GM18519 (cell line): ENCODE results near the gene PMIS2.

ENCODE experiments used
- ATAC-seq: cut with Tn5 transposase; IDR thresholded peaks from one replicate; pipeline ENCODE4 v1.9.1; 2021; ENCODE audit warnings: mild to moderate bottlenecking, moderate library complexity; ENCODE audit not compliant: unreplicated experiment, low FRiP score

PMIS2 gene

DNA sequence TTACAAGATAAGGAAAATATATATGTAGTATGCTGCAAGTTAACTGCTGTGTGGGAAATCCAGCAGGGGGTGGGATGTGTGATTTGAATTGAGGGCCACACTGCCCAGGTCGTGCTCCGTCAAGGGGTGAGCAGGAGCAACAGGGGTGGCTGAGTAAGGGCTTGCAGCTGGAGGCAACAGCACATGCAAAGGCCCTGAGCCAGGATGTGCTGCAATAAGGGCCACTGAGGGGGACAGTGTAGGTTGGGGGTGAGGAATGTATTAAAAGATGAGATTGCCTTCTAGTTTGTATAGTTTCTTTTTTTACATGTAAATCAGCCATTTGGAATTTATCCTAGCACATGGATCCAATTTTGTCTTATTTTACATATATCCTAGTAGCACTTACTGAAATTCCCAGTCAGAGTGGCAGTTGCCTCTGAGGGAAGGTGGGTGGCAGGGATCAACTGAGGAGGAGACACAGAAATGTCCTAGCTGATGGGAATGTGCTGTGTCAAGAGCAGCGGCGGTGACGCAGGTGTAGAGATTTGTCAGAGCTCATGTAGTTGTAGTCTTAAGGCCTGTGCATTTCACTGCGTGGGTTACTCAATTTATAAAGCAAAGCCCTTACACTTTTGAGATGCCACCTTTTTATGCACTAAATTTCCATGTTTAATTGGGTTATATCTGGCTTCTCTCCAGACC is 37.5 kb downstream of the PMIS2 start:
- no peak for ATAC-seq

DNA sequence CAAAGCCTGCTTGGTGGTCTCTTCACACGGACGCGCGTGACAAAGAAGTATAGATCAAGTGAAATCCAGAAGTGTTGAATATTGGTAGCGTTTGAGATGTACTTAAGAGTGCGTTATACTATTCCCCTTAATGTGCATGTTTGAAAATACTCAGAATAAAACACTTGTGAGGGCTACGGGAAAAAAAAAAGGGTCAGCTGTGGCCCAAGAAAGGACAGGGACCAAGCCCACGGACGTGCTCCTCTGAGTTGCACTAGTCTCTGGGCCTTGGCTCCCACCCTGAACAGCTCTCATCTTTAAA is 42.2 kb downstream of the PMIS2 start:
- no peak for ATAC-seq

DNA sequence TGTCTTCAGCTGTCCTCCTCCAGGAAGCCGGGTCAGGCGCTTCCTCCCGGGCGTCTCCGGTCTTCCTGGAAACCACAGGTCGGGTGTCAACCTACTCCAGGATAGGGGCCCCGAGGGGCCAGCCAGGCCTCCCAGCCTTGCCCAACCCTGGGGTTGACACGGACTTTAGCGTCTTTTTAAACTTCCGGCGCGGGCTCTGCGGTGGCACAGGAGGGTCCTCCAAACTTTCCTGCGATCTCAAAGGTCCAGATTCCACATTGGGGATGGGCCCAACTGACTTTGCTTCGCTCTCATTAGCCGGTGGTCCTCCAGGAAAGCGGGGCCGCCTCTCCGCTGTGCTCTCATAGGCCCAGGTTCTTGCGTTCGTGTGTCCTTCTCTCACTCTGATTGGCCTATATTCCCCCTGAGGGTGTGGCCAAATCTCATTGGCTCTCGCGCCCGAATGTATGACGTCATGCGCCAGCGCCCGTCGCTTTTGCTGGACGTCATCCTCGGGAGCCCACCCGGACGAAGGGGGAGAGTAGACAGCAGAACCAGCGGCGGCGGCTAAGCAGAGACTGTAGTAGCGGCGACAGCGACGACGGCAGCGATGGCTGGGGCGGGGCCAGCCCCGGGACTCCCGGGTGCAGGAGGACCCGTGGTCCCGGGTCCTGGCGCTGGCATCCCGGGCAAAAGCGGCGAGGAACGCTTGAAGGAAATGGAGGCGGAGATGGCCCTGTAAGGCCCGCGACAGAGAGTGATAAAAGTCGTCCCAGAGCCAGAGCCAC is 42.8 kb downstream of the PMIS2 start, which contains the start of gene RBM42:
Gene RBM42, plus strand, starts transcription at position 472 of the 767 bp plus-strand sequence. Its CDS starts 118 bp downstream, at position 590.
- peak; percentile 72 for ATAC-seq

DNA sequence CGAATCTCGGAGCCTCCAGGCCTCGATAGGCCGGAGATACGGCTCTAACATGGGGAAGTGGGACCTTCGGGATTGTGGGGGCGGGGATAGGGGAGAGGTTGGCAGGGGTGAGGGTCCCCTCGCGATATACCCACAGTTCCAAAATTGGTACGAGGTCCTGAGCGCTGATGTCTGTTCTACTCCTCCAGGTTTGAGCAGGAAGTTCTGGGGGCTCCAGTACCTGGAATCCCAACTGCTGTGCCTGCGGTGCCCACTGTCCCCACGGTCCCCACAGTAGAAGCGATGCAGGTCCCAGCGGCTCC is 43.3 kb downstream of the PMIS2 start:
- no peak for ATAC-seq

DNA sequence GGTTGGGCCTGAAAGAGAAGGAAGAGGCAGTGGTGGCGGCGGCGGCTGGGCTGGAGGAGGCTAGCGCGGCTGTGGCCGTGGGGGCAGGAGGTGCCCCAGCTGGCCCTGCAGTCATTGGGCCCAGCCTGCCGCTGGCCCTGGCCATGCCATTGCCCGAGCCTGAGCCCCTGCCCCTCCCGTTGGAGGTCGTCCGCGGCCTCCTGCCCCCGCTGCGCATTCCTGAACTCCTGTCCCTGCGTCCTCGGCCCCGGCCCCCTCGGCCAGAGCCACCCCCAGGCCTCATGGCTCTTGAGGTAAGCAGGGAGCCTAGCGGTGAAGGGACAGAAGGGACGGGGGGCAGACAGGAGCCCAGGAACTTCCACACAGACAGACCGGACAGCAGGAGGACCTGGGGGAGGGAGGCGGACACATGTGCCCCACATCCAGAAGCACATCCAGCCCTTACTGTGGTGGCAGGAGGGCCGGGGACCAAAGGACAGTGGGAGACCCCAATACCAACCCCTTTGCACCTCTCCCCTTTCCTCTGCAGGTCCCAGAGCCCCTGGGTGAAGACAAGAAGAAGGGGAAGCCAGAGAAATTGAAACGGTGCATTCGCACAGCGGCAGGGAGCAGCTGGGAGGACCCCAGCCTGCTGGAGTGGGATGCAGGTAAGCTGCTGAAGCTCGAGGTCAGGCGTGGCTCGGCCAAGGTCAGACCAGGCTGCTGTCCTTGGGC is 47.9 kb downstream of the PMIS2 start:
- ATAC-seq = no peak

DNA sequence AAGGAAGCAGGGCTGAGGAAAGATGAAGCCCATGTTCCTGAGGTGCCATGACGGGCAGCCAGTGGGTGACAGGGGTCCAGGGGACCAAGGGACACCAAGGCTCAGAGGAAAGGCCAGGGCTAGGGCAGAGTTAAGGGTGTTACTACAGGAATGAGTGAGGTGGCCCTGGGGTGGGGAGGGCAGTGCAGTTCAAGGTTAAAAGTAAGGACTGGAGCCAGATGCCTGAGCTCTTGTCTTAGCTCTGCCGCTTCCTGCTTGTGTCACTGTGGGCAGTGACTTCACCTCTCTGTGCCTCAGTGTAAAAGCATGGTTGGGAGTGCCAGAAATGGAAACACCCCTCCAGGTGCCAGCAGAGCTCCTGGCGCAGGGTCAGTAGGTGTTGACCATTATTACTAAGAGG is 50.7 kb downstream of the PMIS2 start:
- ATAC-seq = no peak
